GM21390 (cell line): ENCODE data around the gene GLS2.
"Not testable (repeated sequence)": the region's sequence is repeated elsewhere in the genome, so short reads cannot be mapped to it uniquely, and the experiment has no call there.

Experiments used
- ATAC-seq: cut with Tn5 transposase; IDR thresholded peaks from one replicate; pipeline ENCODE4 v1.9.1; 2021; ENCODE audit not compliant: unreplicated experiment

The GLS2 gene

DNA sequence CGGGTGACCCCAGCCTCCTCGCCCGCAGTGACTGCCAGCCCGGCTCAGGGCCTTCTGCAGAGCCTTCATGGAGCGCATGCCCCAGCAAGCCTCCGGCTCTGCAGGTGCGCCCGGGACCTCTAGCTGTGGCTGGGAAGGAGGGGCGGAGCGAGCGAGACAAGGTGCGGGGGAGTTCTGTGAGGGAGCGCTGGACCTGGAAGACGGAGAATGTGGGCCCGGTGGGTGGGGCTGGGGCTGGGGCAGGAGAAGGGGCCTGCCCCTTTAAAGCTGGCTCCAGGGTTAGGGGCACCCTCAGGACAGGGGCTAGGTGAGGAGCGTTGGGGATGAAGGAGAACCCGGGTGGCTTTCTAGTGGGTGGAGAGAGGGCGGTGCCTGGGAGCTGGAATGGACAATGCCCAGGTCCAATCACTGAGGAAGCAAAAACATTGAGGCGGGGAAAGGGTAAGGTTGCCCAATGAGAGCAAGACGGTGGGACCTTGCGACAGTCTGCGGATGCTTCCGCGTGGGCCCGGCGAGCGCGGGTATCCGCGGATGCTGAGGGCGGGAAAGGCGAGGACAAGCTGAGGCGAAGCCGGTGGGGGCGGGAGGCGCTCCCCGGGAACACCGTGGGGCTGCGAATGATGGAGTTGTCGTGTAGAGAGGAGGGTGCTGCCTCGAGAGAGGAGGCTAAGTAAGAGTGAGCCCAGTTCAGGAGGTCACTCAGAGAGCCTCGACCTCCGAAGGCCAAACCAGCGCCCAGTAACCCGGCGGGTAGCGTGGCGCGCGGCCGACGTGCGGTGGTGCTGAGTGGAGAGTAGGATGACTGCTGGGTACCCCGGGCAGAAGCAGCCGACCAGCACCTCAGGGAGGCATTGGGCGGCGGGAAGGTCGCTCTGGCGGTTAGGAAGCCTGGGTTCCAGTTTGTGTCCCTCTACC is at the start of gene GLS2:
TSS of gene GLS2 (minus strand) at position 121 of the 915 bp plus-strand sequence. CDS start at position 78, 43 bp downstream.
- ATAC-seq = peak; percentile 91

DNA sequence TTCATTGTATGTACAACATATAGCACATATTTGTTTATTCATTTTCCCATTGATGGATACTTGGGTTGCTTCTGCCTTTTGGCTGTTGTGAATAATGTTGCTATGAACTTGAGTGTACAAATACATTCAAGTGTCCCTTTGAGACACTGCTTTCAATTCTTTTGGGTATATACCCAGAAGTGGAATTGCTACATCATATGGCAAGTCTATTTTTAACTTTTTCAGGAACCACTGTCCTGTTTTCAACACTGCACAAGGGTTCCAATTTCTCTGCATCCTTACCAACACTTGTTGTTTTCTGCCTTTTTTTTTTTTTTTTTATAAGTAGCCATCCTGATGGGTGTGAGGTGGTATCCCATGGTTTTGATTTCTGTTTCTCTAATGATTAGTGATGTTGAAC is 49.6 kb upstream of the GLS2 start:
- ATAC-seq = no peak

DNA sequence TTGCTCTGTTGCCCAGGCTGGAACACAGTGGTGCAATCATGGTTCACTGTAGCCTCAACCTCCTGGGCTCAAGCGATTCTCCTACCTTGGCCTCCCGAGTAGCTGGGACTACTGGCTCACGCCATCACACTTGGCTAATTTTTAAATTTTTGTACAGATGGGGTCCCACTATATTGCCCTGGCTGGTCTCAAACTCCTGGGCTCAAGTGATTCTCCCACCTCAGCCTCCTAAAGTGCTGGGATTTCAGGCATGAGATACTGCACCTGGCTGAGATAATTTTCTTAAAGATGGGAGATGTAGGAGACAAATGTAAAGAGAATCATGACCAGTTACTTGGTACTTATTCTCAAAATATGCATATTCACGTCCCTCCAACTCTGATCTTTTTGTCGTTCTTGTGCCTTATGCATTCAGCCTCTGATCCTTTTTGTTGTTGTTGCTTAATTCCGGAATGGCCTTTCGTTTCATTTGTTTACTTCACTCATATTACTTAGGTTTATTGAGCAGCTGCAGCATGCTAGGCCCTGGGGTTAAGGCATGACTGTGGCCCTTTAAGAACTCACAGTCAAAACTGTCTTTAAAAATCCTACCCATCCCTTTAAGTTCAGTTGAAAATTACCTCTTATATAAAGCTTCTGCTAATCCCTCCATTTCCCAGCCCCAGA is 42.6 kb upstream of the GLS2 start:
- no peak for ATAC-seq

DNA sequence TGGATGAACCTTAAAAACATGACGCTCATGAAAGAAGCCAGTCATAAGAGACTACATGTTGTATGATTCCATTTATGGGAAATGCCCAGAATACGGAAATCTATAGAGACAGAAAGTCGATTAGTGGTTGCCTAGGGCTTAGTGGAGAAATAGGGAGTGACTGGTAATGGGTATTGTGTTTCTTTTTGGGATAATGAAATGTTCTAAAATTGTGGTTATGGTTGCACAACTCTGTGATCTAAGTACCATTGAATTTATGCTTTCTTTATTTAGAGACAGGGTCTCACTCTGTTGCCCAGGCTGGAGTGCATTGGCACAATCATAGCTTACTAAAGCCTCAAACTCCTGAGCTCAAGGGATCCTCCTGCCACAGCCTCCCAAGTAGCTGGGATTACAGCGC is 41.7 kb upstream of the GLS2 start:
- no peak for ATAC-seq

DNA sequence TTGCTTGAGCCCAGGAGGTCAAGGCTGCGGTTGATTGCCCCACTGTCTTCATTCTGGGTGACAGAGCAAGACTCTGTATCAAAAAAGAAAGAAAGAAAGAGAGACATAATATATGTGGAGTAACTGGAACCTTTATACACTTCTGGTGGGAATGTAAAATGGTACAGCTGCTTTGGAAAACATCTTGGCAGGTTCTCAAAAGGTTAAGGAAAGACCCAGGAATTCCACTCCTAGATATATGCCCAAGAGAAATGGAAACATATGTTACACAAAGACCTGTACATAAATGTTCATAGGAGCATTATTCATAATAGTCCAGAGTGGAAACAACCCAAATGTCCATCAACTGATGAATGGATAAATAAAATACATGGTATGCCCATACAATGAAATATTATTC is 40.9 kb upstream of the GLS2 start:
- ATAC-seq = no peak

DNA sequence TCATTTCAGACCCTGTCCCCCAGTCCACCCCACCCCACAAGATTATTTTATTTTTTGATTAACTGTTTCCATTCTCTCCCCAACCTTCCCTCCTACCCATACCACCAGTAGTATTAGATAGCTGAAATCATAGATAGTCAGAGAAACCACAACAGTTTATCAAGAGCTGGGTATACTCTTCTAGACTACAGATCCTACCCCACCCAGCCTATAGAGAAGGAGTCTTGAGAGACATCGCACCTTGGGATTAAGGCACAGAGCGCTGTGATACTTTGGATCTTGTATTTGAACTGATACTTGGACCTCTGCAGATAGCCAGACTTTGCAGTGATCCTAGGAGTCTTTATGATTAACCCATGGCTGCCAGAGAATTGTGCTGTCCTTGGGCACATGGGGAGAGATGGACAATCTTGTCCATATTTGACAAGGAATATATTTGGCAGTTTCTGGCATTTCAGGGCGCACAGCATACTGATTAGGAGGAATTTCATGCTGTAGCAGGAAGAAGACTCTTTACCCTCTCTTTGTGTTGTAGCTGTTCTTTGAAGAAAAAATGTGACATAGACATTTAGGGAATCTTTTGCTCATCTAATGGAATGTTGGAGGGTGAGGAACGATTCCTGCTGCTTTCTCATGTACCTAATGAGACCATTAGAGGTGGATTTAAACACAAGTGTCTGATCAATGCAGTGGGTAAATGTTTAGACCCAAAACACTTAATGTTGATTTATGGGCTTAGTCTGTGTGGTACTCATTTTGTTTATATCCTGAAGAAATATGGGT is 34.6 kb upstream of the GLS2 start:
- no peak for ATAC-seq

DNA sequence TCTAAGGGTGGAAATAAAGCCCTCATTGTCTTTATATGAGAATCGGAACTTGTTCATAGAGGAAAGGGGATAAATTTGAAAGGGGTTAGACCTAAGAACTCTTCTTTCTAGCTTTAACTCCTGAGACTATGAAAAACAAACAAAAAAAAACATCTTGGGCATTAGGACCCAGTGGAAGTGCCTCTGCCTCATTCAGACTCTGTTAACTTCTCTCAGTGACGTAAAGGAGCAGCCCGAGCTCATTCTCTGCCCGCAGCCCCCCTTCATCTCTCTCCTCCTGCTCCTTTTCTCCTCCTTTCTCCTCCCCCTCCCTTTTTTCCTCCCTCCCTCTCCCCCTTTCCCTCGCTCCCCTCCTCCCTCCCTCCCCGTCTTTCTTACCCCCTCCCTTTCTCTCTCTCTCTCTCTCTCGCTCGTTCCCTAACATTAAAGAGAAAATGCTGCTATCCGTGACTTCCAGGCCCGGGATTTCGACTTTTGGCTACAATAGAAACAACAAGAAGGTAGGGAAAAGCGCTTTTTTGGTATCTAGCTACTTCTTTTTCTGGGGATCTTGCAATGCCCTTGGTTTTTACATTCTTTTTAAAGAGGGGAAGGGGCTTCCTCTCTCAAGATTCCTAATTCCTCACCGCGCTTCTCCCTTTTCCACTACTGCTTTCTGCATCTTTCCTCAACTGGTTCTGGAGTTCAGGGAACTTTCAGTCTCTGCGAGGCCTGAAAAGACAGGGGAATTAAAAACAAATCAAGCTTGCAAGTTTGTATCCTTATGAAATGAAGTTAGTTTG is 33.8 kb upstream of the GLS2 start, which contains the start of gene RBMS2:
TSS of gene RBMS2 (plus strand) at position 231 of the 782 bp plus-strand sequence. CDS start at position 435, 204 bp downstream.
- ATAC-seq = no peak

DNA sequence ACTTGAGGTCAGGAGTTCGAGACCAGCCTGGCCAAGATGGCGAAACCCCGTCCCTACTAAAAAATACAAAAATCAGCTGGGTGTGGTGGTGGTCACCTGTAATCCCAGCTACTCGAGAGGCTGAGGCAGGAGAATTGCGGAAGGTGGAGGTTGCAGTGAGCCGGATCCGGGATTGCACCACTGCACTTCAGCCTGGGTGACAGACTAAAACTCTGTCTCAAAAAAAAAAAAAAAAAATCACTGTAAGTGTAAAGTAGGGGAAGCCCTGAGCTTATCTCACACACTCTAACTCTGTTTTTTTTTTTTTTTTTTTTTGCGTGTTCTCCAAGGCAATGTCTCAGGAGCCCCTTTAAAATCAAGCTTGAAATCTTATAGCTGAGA is 33.2 kb upstream of the GLS2 start:
- ATAC-seq = no peak

DNA sequence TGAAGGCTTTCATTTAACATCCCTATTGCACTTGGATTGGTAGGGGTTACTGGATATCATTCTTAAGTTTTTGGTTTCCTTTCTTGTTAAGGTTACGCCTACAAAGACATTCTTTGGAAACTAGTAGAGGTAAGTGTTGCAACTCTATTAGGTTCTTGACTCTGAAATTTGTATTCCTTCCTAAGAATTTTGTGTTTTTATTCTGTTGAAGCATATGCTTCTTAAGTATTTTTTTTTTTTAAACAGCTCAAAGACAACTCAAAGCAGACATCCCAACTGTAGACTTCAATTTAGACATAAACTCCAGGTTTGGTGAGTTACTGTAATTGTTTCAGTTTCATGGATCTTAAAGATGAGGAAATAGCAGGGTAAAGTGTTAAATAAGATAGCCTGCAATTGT is 32.5 kb upstream of the GLS2 start:
- ATAC-seq = no peak

DNA sequence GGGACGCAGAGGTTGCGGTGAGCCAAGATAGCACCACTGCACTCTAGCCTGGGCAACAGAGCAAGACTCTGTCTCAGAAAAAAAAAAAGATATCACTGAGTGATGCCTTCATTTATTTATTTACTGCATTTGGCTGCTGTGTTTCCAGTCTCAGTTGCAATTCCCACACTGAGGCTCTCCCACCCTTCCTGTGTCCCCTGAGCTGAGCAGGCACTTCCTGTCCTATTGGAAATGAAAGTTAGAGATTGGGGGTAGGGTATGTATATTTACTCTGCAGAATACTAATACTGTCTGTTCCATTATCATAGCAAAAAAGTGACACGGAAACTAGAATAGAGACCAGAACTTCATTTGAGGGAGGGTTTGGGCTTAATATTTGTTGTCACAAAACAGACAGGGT is 32.1 kb upstream of the GLS2 start:
- ATAC-seq = no peak

DNA sequence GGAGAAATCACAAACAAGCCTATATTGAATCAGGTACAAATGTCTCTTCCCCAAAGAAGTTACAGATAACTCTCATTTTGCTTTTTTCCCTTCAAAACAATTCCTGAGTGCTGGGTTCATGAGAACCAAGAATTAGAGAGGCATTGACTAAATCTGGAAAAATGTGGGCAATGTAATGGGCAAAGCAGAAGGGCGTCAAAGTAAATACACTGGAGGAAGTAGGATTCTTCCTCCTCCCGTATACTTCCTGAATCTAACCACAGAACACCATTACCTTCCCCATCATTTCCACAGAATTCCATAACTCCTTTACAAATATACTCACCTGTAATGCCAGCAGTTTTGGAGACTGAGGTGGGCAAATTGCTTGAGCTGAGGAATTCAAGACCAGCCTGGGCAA is 30.6 kb upstream of the GLS2 start:
- no peak for ATAC-seq

DNA sequence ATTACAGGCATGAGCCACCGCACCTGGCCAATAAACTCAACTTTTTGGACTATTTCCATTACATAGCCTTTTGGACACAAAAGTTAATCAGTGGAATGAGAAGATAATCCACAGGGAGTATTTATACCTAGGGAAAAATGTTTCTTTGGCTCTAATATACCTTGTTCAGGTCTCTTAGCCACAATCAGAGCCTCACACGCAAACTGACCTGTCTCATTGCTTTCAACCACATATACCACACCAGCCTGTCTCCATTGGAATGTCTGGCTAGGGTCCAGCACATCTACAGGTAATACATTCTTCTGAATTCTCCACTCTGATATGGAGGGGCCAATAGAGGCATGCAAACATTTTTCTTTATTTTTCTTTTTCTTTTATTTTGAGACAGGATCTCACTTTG is 29.9 kb upstream of the GLS2 start:
- no peak for ATAC-seq

DNA sequence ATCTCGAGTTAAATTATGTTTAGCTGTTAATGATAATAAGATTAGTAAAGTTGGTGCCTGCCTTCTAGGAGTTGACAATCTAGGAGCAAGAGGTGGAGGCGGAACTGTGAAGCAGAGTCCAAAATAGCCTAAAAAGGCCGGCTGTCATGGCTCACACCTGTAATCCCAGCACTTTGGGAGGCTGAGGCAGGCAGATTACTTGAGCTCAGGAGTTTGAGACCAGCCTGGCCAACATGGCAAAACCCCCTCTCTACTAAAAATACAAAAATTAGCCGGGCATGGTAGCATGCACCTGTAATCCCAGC is 26.0 kb upstream of the GLS2 start:
- not testable (repeated sequence) for ATAC-seq

DNA sequence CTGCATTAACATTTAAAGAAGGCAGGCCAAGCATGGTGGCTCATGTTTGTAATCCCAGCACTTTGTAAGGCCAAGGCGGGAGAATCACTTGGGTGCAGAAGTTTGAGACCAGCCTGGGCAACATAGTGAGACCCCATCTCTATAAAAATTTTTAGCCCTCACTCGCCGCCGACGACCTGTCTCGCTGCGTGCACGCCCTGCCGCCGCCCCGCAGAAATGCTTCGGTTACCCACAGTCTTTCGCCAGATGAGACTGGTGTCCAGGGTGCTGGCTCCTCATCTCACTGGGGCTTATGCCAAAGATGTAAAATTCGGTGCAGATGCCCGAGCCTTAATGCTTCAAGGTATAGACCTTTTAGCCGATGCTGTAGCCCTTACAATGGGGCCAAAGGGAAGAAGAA is 22.8 kb upstream of the GLS2 start:
- no peak for ATAC-seq

DNA sequence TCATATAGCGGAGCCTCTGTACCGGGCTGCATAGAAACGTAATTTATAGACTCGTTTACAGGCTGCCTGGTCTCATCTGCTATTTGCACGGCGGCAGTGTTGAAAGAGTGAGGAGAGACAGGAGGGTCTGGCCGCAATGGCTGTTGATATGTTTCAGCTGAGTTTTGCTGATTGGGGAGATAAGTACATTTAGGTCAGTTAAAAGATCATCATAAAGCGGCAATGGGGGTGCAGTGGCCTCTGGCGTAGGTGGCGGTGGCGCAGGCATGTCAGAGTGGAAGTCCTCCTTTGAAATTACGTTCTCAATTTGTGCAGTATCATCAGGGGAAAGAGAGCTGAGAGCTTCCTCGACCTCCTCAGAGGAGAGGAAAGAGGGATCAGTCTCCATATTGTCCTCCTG is 11.9 kb upstream of the GLS2 start:
- not testable (repeated sequence) for ATAC-seq

DNA sequence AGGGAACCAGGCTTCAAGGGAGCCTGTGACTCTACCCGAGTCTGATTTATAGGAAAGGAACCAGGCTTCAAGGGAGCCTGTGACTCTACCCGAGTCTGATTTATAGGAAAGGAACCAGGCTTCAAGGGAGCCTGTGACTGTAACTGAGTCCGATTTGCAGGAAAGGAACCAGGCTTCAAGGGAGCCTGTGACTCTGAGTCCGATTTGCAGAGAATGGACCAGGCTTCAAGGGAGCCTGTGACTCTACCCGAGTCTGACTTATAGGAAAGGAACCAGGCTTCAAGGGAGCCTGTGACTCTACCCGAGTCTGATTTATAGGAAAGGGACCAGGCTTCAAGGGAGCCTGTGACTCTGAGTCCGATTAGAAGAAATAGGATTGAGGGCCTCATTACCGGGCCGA is 11.5 kb upstream of the GLS2 start:
- ATAC-seq = not testable (repeated sequence)

DNA sequence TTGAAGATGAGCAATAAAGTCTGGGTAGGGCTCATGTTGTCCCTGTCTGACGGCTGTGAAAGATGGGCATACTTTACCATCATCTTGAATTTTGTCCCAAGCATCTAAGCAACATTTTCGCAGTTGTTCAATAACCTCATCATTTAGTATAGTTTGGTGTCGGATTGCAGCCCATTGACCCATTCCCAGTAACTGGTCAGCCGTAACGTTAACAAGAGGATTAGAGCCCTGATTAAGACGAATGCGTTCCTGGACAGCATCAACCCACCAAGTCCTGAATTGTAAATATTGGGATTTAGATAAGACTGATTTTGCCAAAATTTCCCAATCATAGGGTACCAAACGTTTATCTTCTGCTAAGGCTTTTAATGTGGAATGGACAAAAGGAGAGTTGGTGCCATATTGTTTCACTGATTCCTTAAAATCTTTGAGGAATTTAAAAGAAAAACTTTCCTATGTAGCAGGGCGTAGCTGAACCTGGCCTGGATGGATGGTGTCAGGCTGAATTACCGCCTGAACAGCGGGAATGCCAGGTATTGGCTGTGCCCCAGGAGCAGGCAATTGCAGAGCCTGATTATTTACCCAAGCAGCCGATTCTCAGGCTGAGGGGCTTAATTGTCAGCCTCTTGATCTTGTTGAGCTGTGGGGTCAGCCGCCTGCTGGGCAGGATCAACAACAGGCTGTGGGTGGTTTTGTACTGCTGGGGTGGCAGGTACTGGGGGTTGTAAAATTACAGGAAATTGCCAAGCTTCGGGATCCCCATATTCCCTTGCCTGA is 10.4 kb upstream of the GLS2 start:
- ATAC-seq = not testable (repeated sequence)

DNA sequence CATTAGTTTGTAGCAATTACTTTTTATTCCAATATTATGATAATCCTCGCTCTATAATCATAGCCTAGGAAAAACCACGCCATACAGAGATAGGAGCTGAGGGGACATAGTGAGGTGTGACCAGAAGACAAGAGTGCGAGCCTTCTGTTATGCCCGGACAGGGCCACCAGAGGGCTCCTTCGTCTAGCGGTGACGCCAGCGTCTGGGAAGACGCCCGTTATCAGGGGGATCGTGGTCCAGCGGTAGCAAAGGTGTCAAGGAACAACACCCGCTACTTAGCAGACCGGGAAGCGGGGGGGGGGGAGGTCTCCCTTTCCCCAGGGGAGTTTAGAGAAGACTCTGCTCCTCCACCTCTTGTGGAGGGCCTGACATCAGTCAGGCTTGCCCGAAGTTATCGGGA is 8.7 kb upstream of the GLS2 start:
- ATAC-seq = not testable (repeated sequence)

DNA sequence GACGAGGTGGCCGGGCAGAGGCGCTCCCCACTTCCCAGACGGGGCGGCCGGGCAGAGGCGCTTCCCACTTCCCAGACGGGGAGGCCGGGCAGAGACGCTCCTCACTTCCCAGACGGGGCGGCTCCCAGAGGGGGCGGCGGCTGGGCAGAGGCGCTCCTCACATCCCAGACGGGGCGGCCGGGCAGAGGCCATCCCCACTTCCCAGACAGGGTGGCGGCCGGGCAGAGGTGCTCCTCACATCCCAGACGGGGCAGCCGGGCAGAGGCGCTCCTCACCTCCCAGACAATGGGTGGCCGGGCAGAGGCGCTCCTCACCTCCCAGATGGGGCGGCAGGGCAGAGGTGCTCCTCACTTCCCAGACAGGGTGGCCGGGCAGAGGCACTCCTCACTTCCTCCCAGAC is 6.5 kb upstream of the GLS2 start:
- not testable (repeated sequence) for ATAC-seq

DNA sequence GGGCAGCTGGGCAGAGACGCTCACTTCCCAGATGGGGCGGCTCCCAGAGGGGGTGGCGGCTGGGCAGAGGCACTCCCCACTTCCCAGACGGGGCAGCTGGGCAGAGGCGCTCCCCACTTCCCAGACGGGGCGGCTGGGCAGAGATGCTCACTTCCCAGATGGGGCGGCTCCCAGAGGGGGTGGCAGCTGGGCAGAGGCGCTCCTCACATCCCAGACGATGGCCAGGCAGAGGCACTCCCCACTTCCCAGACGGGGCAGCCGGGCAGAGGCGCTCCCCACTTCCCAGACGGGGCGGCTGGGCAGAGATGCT is 6.1 kb upstream of the GLS2 start:
- not testable (repeated sequence) for ATAC-seq
